ENCODE results near the gene MBOAT7.

DNA sequence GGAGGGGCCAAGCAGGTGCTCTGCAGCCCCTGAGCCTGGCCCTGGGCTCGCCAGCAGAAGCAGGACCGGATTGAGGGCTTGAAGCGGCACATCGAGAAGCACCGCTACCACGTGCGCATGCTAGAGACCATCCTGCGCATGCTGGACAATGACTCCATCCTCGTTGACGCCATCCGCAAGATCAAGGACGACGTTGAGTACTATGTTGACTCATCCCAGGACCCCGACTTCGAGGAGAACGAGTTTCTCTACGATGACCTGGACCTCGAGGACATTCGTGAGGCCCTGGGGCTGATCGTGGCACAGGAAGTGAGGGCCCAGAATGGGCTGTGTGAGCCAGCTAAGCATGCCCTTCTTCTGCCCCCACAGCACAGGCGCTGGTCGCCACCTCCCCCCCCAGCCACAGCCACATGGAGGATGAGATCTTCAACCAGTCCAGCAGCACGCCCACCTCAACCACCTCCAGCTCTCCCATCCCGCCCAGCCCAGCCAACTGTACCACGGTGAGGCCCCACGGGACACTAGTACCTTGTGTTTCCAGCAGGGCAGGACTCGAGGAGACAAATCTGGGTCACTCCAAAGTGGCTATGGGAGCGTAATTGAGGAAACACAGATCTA, 43.7 kb downstream of the MBOAT7 start:
- TF ChIP-seq, protein P1, sequence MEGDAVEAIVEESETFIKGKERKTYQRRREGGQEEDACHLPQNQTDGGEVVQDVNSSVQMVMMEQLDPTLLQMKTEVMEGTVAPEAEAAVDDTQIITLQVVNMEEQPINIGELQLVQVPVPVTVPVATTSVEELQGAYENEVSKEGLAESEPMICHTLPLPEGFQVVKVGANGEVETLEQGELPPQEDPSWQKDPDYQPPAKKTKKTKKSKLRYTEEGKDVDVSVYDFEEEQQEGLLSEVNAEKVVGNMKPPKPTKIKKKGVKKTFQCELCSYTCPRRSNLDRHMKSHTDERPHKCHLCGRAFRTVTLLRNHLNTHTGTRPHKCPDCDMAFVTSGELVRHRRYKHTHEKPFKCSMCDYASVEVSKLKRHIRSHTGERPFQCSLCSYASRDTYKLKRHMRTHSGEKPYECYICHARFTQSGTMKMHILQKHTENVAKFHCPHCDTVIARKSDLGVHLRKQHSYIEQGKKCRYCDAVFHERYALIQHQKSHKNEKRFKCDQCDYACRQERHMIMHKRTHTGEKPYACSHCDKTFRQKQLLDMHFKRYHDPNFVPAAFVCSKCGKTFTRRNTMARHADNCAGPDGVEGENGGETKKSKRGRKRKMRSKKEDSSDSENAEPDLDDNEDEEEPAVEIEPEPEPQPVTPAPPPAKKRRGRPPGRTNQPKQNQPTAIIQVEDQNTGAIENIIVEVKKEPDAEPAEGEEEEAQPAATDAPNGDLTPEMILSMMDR (optimal IDR thresholded peaks at IDR 0.05 in 1 of 3, IDR thresholded peaks at IDR 0.05 in 1 of 3, conservative IDR thresholded peaks at IDR 0.05 in 1 of 3; ENCODE audit: extremely low read depth in 1 of 3, insufficient read depth in 2 of 3, low read length in 3 of 3), result no peak
- TF ChIP-seq EZH2 (IDR thresholded peaks at IDR 0.05; ENCODE audit: low read length), result no peak

Data from keratinocyte (primary cell).